Vagina (tissue), 2 donors: ENCODE results near the gene B4GALT3. TPM values are rescaled to one million over a fixed set of nuclear protein-coding genes. Genes with fewer than 3 reads are reported as not detected.

Experiments
- DNase-seq, 2 donors: peaks; one replicate each; pipeline ENCODE4 v3.0.0-alpha.2; 2017; ENCODE audit errors: extremely low spot score in 2 of 2
- H3K27ac ChIP-seq: fragments of 200-600 bp; sonication (generic); one replicate; pipeline ENCODE4 v1.5.1; 2019
- H3K27me3 ChIP-seq: fragments of 200-600 bp; sonication (generic); one replicate; pipeline ENCODE4 v1.5.1; 2019
- H3K36me3 ChIP-seq, 2 donors: fragments of 200-600 bp; sonication (generic); one replicate each; pipeline ENCODE4 v1.5.1; 2017 to 2019
- H3K4me1 ChIP-seq: fragments of 200-600 bp; sonication (generic); one replicate; pipeline ENCODE4 v1.5.1; 2019
- H3K4me3 ChIP-seq, 2 donors: fragments of 200-600 bp; sonication (generic); 1 replicate in 1 of 2; 2 replicates in 1 of 2; pipeline ENCODE4 v1.5.1; 2016 to 2019
- H3K9me3 ChIP-seq: fragments of 200-600 bp; sonication (generic); one replicate; pipeline ENCODE4 v1.5.1; 2019
- POLR2A ChIP-seq, 2 donors: fragments of 450-650 bp; IDR thresholded peaks; one replicate each; pipeline ENCODE4 v1.6.1; 2017; ENCODE audit warnings: antibody characterized with exemption in 2 of 2, mild to moderate bottlenecking in 2 of 2, moderate library complexity in 2 of 2
- POLR2AphosphoS5 ChIP-seq, 2 donors: sonication (generic); formaldehyde crosslinking; IDR thresholded peaks; one replicate each; pipeline ENCODE4 v1.9.0; 2017; ENCODE audit warnings: antibody characterized with exemption in 2 of 2, mild to moderate bottlenecking in 2 of 2, low read depth in 1 of 2; ENCODE audit not compliant: insufficient read depth in 1 of 2
- intact Hi-C: fragments of 100-400 bp; cut with DNase I; formaldehyde crosslinking; loops from one replicate; pipeline ENCODE4 v1.15.1; 2023
- total RNA-seq: library from RNA; depleted of rRNA; stranded (reverse); fragments of >200 nt; gene quantifications from one replicate; pipeline ENCODE4 v1.2.3, GENCODE V29; 2016
- TF ChIP-seq, protein P1 (sequence below), 3 experiments: fragments of 450-650 bp in 2 of 3; fragments of 200-600 bp in 1 of 3; sonication (generic) in 1 of 3; IDR thresholded peaks; one replicate each; pipeline ENCODE4 v1.5.1; 2017 to 2019; ENCODE audit warnings: antibody characterized with exemption in 3 of 3, mild to moderate bottlenecking in 2 of 3, moderate library complexity in 2 of 3

The B4GALT3 gene
- total RNA-seq, 1 donor from 2014 or later, result 16.2 TPM

DNA sequence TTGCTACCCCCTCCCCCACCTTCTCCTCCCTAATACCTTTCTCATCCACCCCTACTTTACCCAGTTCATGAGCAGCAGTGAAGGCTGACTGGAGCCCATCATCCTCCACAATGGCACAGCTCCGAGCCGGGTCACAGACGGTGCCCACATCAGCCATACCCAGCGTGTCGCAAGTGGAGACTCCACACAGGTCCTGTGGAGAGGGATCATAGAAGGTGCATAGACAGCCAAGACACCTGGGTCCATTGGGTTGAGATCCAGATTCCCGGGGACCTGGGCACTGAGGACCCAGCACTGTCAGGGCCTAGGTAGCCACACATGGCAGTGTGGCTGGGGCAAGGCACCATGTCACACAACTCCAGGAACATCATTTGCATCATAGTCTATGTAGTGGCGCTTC lies 18.8 kb upstream of the B4GALT3 start:
- H3K27me3 ChIP-seq, result no peaks in the 10 kb centered on the region
- TF ChIP-seq POLR2A (IDR thresholded peaks at IDR 0.05) (no peak), POLR2AphosphoS5 (IDR thresholded peaks at IDR 0.05; ENCODE audit: insufficient read depth in 1 of 2, low read depth in 1 of 2) (no peak)
- TF ChIP-seq, protein P1, sequence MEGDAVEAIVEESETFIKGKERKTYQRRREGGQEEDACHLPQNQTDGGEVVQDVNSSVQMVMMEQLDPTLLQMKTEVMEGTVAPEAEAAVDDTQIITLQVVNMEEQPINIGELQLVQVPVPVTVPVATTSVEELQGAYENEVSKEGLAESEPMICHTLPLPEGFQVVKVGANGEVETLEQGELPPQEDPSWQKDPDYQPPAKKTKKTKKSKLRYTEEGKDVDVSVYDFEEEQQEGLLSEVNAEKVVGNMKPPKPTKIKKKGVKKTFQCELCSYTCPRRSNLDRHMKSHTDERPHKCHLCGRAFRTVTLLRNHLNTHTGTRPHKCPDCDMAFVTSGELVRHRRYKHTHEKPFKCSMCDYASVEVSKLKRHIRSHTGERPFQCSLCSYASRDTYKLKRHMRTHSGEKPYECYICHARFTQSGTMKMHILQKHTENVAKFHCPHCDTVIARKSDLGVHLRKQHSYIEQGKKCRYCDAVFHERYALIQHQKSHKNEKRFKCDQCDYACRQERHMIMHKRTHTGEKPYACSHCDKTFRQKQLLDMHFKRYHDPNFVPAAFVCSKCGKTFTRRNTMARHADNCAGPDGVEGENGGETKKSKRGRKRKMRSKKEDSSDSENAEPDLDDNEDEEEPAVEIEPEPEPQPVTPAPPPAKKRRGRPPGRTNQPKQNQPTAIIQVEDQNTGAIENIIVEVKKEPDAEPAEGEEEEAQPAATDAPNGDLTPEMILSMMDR (IDR thresholded peaks at IDR 0.05), result no peak
- intact Hi-C loops, result loop anchor here (10.0 kb wide), 1 partner anchor 189 kb away; no protein-coding TSS in a partner anchor
- no peak for DNase-seq
- peak overlapping the region in 1 of 2 donors; percentile 24 for H3K4me3 ChIP-seq
- peaks cover 0 to 10% of the 10 kb centered on the region in 2 donors for H3K36me3 ChIP-seq
- peak overlapping the region; percentile 97 for H3K27ac ChIP-seq
- peaks cover 81% of the 10 kb centered on the region for H3K4me1 ChIP-seq
- H3K9me3 ChIP-seq, result no peaks in the 10 kb centered on the region

DNA sequence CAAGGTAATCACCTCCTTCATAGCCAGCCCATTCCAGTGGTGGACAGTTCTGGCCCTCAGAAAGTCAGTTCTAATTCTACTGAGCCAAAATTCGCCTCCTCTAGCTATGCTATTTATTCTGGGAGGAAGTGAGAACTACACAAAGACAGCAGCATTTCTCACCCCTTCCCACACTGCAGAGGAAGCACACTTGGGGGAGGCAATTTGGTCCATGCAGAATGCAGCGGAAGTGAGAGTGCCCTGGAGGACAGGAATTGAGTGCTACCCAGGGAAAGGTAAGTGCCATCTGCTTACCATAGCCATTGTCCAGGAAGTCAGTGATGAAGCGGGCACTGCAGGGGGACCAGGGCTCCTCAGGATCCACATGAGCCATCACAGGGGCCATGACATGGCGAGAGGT lies 17.9 kb upstream of the B4GALT3 start:
- no peaks in the 10 kb centered on the region for H3K27me3 ChIP-seq
- intact Hi-C loops, result loop anchor here (10.0 kb wide), 1 partner anchor 190 kb away; no protein-coding TSS in a partner anchor
- H3K4me1 ChIP-seq, result peaks cover 72% of the 10 kb centered on the region
- no peak overlapping the region for H3K27ac ChIP-seq
- peak overlapping the region in 1 of 2 donors; percentile 24 for H3K4me3 ChIP-seq
- H3K9me3 ChIP-seq, result no peaks in the 10 kb centered on the region
- DNase-seq, result no peak
- TF ChIP-seq, protein P1 (IDR thresholded peaks at IDR 0.05), result no peak
- no peak for TF ChIP-seq POLR2A (IDR thresholded peaks at IDR 0.05)
- no peak for TF ChIP-seq POLR2AphosphoS5 (IDR thresholded peaks at IDR 0.05; ENCODE audit: insufficient read depth in 1 of 2, low read depth in 1 of 2)
- H3K36me3 ChIP-seq, result peaks cover 0 to 16% of the 10 kb centered on the region in 2 donors

DNA sequence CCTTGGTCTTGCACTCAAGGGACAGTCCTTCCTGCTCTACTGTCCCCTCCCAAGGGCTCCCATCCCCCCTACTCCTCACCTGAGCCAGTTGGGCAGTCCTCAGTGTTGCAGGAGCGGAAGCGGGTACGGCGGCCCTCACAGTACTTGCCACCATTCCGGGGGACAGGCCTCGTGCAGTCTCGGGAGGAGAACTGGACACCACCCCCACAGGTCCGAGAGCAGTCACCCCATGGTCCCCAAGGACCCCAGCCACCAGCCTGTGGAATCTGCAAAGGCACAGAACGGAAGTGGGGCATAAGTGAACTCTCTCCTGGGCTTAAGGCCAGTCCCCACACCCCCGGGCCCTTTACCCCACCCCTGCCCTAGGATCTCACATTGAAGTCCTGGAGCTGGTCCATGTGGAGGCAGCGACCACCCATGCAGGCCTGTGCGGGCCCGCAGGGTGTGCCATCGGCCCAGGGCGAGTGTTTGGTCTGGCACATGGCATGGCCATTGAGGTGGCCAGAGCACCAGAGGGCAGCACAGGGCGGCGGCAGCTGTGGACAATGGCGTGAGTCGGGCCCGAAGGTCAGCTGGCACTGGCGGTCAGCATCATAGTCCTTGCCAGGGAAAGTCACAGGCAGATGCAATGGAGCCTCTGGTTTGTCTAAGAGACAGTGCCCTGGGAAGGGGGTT lies 16.4 kb upstream of the B4GALT3 start:
- no peaks in the 10 kb centered on the region for H3K27me3 ChIP-seq
- intact Hi-C loops, result loop anchor here (10.0 kb wide), 1 partner anchor 191 kb away; no protein-coding TSS in a partner anchor
- H3K27ac ChIP-seq, result peak overlapping the region; percentile 59
- H3K9me3 ChIP-seq, result no peaks in the 10 kb centered on the region
- peak overlapping the region in 1 of 2 donors; percentile 11 for H3K4me3 ChIP-seq
- H3K4me1 ChIP-seq, result peaks cover 57% of the 10 kb centered on the region
- DNase-seq, result no peak
- TF ChIP-seq POLR2A (IDR thresholded peaks at IDR 0.05) (no peak), POLR2AphosphoS5 (IDR thresholded peaks at IDR 0.05; ENCODE audit: insufficient read depth in 1 of 2, low read depth in 1 of 2) (peak in 1 of 2 donors; percentile 46)
- H3K36me3 ChIP-seq, result peaks cover 0 to 16% of the 10 kb centered on the region in 2 donors

DNA sequence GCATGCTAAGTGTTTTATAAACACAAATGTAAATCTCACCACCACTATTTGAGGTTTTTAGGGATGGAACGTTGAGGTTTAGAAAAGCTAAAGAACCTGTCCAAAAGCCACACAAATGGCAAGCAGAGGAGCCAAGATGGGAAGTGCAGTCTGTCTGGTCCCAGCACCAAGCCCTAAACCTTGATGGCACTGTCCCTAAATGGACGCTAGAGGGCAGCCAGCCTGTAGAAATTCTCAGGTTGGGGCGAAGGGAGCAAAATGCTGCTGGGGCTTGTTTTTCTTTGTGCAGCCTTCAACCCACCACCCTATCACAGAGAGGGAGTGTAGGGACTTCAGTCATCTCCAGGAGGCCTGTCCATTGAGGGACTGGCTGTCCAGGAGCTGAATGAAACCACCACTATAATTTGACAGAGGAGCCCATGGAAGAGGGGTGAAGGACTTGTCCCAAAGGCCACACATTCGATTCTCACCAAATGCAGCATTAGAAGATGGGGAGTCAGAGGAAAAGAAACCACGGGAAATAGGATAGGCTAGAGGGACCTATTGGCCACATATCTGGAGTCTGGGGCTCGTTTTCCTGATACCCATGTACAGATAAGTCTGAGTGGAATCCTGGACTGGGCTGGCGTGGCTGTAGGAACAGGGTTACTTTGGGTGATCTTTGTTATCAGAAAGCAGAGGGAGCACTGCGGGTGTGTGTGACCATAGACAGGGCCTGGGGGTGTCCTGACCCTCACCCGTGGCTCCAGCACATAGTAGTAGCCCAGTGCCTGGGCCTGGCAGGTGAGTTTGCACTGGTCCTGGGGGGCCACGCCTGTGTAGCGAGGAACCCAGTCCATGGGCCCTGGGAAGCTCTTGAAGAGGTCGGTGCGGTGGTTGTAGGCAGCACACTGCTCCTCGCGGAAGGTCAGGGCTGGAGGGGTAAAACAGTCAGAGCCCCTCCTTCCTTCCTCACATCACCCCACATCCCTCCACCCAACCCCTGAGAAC lies 15.5 kb upstream of the B4GALT3 start:
- Histone ChIP-seq H3K4me3 (peak overlapping the region in 1 of 2 donors; percentile 11), H3K4me1 (peaks cover 48% of the 10 kb centered on the region), H3K27me3 (no peaks in the 10 kb centered on the region), H3K9me3 (no peaks in the 10 kb centered on the region), H3K36me3 (peaks cover 0 to 16% of the 10 kb centered on the region in 2 donors), H3K27ac (peak overlapping the region; percentile 59)
- TF ChIP-seq POLR2AphosphoS5 (IDR thresholded peaks at IDR 0.05; ENCODE audit: insufficient read depth in 1 of 2, low read depth in 1 of 2), result no peak
- no peak for TF ChIP-seq POLR2A (IDR thresholded peaks at IDR 0.05)
- TF ChIP-seq, protein P1 (IDR thresholded peaks at IDR 0.05), result peak; percentile 55 to 86 (median 79)
- intact Hi-C loops, result loop anchor here (10.0 kb wide), 1 partner anchor 192 kb away; no protein-coding TSS in a partner anchor
- no peak for DNase-seq

DNA sequence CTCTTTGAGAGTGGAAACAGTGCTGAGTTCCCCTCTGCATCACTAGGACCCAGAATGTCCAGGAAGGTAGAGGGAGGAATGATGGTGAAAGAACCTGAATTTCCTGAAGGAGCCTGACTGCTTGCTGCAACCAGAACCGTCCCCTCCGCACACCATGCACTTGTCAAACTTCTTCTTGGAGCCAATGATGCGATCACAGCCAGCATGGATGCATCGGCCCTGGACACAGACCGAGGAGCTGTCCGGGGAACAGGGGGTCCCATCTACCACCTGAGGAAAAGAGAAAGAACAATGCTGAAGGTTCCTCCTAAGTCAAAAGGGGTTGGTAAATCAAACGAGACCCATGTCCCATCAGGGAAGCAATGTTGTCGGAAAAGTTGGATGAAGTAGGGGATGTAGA lies 14.7 kb upstream of the B4GALT3 start:
- H3K4me1 ChIP-seq, result peaks cover 40% of the 10 kb centered on the region
- H3K36me3 ChIP-seq, result peaks cover 0 to 16% of the 10 kb centered on the region in 2 donors

More for the DNA sequence above, 14.7 kb upstream of the B4GALT3 start:
- Histone ChIP-seq H3K27me3 (no peaks in the 10 kb centered on the region), H3K9me3 (no peaks in the 10 kb centered on the region), H3K27ac (no peak overlapping the region), H3K4me3 (no peak overlapping the region)
- intact Hi-C loops, result loop anchor here (10.0 kb wide), 1 partner anchor 193 kb away; no protein-coding TSS in a partner anchor
- no peak for DNase-seq
- TF ChIP-seq POLR2AphosphoS5 (IDR thresholded peaks at IDR 0.05; ENCODE audit: insufficient read depth in 1 of 2, low read depth in 1 of 2) (no peak), POLR2A (IDR thresholded peaks at IDR 0.05) (no peak)
- TF ChIP-seq, protein P1 (IDR thresholded peaks at IDR 0.05), result no peak
